ENCODE results near the gene SMIM17. TPM values are rescaled to one million over a fixed set of nuclear protein-coding genes. Genes with fewer than 3 reads are reported as not detected.

Gene SMIM17
- not detected for total RNA-seq

- intact Hi-C loops (cut with DNase I; ENCODE audit: low total_unique reads), result no loop called here
- peak in 1 of 2 donors; percentile 58 for DNase-seq (ENCODE audit: low spot score in 2 of 2)
- no peak within 1 kb of the TSS for H3K4me3 ChIP-seq (ENCODE audit: low read depth, poor library complexity, severe bottlenecking)
- no peak for TF ChIP-seq POLR2A (IDR thresholded peaks at IDR 0.05)
- no peak for TF ChIP-seq CTCF (IDR thresholded peaks at IDR 0.05)
- 9 to 14% methylated on average over 29 to 38 of the region's 60 CpGs for WGBS, 2 donors
These were observed at the start of gene SMIM17 for GRCh38 chr19:56642711-56643459. Gene SMIM17 (plus strand): TSS chr19:56643159. CDS start chr19:56645668, 2,509 bp downstream.

- H3K4me3 ChIP-seq (ENCODE audit: low read depth, poor library complexity, severe bottlenecking), result no peak overlapping the region
- intact Hi-C loops (cut with DNase I; ENCODE audit: low total_unique reads), result no loop called here
- TF ChIP-seq CTCF (IDR thresholded peaks at IDR 0.05), result no peak
- no peak for TF ChIP-seq POLR2A (IDR thresholded peaks at IDR 0.05)
- no peak for DNase-seq (ENCODE audit: low spot score in 2 of 2)
- 59 to 67% methylated on average over 4 of the region's 4 CpGs for WGBS, 2 donors
These were observed 48.5 kb upstream of the SMIM17 start for GRCh38 chr19:56594446-56594782.

- intact Hi-C loops (cut with DNase I; ENCODE audit: low total_unique reads), result no loop called here
- TF ChIP-seq CTCF (IDR thresholded peaks at IDR 0.05), result peak in 1 of 3 donors; percentile 5
- no peak for TF ChIP-seq POLR2A (IDR thresholded peaks at IDR 0.05)
- WGBS, 2 donors, result 0% methylated on average over 43 to 52 of the region's 52 CpGs
- DNase-seq (ENCODE audit: low spot score in 2 of 2), result peak; percentile 71 to 97
- peak within 1 kb of the TSS; percentile 90 for H3K4me3 ChIP-seq (ENCODE audit: low read depth, poor library complexity, severe bottlenecking)
These were observed 48.0 kb upstream of the SMIM17 start, which contains the start of gene ZNF71 for GRCh38 chr19:56594783-56595547. Gene ZNF71 (plus strand): TSS chr19:56595302. CDS start chr19:56601559, 6,257 bp downstream.

- H3K4me3 ChIP-seq (ENCODE audit: low read depth, poor library complexity, severe bottlenecking), result peak overlapping the region; percentile 90
- intact Hi-C loops (cut with DNase I; ENCODE audit: low total_unique reads), result no loop called here
- WGBS, 2 donors, result 0 to 1% methylated on average over 4 of the region's 4 CpGs
- TF ChIP-seq CTCF (IDR thresholded peaks at IDR 0.05) (no peak), POLR2A (IDR thresholded peaks at IDR 0.05) (no peak)
- no peak for DNase-seq (ENCODE audit: low spot score in 2 of 2)
These were observed 47.4 kb upstream of the SMIM17 start for GRCh38 chr19:56595548-56595899.

GRCh38 chr19:56596676-56597075, 46.3 kb upstream of the SMIM17 start:
- no peak overlapping the region for H3K4me3 ChIP-seq (ENCODE audit: low read depth, poor library complexity, severe bottlenecking)
- 63 to 64% methylated on average over 4 of the region's 4 CpGs for WGBS, 2 donors
- no peak for TF ChIP-seq POLR2A (IDR thresholded peaks at IDR 0.05)
- TF ChIP-seq CTCF (IDR thresholded peaks at IDR 0.05), result no peak
- no peak for DNase-seq (ENCODE audit: low spot score in 2 of 2)
- intact Hi-C loops (cut with DNase I; ENCODE audit: low total_unique reads), result no loop called here
